Right atrium auricular region (tissue), 2 donors: Measurements from ENCODE around the gene ASAH2. TPM values are rescaled to one million over a fixed set of nuclear protein-coding genes. Genes with fewer than 3 reads are reported as not detected.

Experiments used
- DNase-seq: peaks from one replicate; pipeline ENCODE4 v3.0.0-alpha.2; 2019; ENCODE audit warnings: low spot score
- H3K27ac ChIP-seq, 2 donors: fragments of 200-600 bp; sonication (generic); 1 replicate in 1 of 2; 2 replicates in 1 of 2; pipeline ENCODE4 v1.5.1; 2016 to 2019
- H3K27me3 ChIP-seq, 2 donors: fragments of 200-600 bp; sonication (generic); one replicate each; pipeline versions ENCODE4 v1.5.1 to v1.6.0; 2017 to 2019
- H3K36me3 ChIP-seq: fragments of 200-600 bp; sonication (generic); one replicate; pipeline ENCODE4 v1.5.1; 2016
- H3K4me1 ChIP-seq, 2 donors: fragments of 200-600 bp; sonication (generic); one replicate each; pipeline versions ENCODE4 v1.5.1 to v1.6.0; 2017 to 2019
- H3K4me3 ChIP-seq, 2 donors: fragments of 200-600 bp; sonication (generic); 1 replicate in 1 of 2; 2 replicates in 1 of 2; pipeline ENCODE4 v1.5.1; 2017 to 2019; ENCODE audit warnings: mild to moderate bottlenecking in 1 of 2, moderate library complexity in 1 of 2
- H3K9me3 ChIP-seq, 2 donors: fragments of 200-600 bp; sonication (generic); one replicate each; pipeline ENCODE4 v1.5.1; 2019
- CTCF ChIP-seq, 2 donors: fragments of 200-600 bp; sonication (generic); IDR thresholded peaks; one replicate each; pipeline ENCODE4 v1.5.1; 2019; ENCODE audit warnings: antibody characterized with exemption in 2 of 2
- total RNA-seq, 2 donors: library from RNA; depleted of rRNA; stranded (reverse); fragments of >200 nt; gene quantifications; one replicate each; pipeline ENCODE4 v1.1.0, GENCODE V29; 2016

Gene ASAH2
- total RNA-seq, 2 donors from 2014 or later, result 1.8 to 2.2 TPM

GRCh38 chr10:50232261-50232639 is 19.1 kb downstream of the ASAH2 start:
- no peaks in the 10 kb centered on the region for H3K36me3 ChIP-seq

GRCh38 chr10:50231515-50232260 is 19.6 kb downstream of the ASAH2 start:
- TF ChIP-seq CTCF (IDR thresholded peaks at IDR 0.05), result no peak
- Histone ChIP-seq H3K27ac (no peak overlapping the region), H3K36me3 (no peaks in the 10 kb centered on the region), H3K9me3 (no peaks in the 10 kb centered on the region), H3K4me1 (no peaks in the 10 kb centered on the region), H3K4me3 (no peak overlapping the region), H3K27me3 (no peaks in the 10 kb centered on the region)
- DNase-seq, result no peak

More at GRCh38 chr10:50232261-50232639, 19.1 kb downstream of the ASAH2 start:
- Histone ChIP-seq H3K4me3 (no peak overlapping the region), H3K9me3 (no peaks in the 10 kb centered on the region), H3K4me1 (no peaks in the 10 kb centered on the region), H3K27ac (no peak overlapping the region), H3K27me3 (no peaks in the 10 kb centered on the region)
- DNase-seq, result no peak
- TF ChIP-seq CTCF (IDR thresholded peaks at IDR 0.05), result no peak

GRCh38 chr10:50229460-50229859 is 21.9 kb downstream of the ASAH2 start:
- no peak for DNase-seq
- Histone ChIP-seq H3K4me1 (no peaks in the 10 kb centered on the region), H3K27ac (no peak overlapping the region), H3K27me3 (no peaks in the 10 kb centered on the region), H3K9me3 (no peaks in the 10 kb centered on the region), H3K4me3 (no peak overlapping the region), H3K36me3 (no peaks in the 10 kb centered on the region)
- no peak for TF ChIP-seq CTCF (IDR thresholded peaks at IDR 0.05)

- H3K27me3 ChIP-seq, result no peaks in the 10 kb centered on the region
- no peaks in the 10 kb centered on the region for H3K4me1 ChIP-seq
- H3K4me3 ChIP-seq, result no peak overlapping the region
- TF ChIP-seq CTCF (IDR thresholded peaks at IDR 0.05), result no peak
- H3K36me3 ChIP-seq, result no peaks in the 10 kb centered on the region
- no peaks in the 10 kb centered on the region for H3K9me3 ChIP-seq
- DNase-seq, result no peak
- no peak overlapping the region for H3K27ac ChIP-seq
Observed at GRCh38 chr10:50228672-50229071, 22.6 kb downstream of the ASAH2 start.

- H3K27ac ChIP-seq, result no peak overlapping the region
- no peaks in the 10 kb centered on the region for H3K36me3 ChIP-seq
- no peak overlapping the region for H3K4me3 ChIP-seq
- H3K4me1 ChIP-seq, result no peaks in the 10 kb centered on the region
- H3K9me3 ChIP-seq, result no peaks in the 10 kb centered on the region
- H3K27me3 ChIP-seq, result no peaks in the 10 kb centered on the region
- DNase-seq, result no peak
- no peak for TF ChIP-seq CTCF (IDR thresholded peaks at IDR 0.05)
Observed at GRCh38 chr10:50226610-50227009, 24.7 kb downstream of the ASAH2 start.
